Right hindlimb (tissue), 1 donor: Measurements from ENCODE around the gene GPR152.
"Not testable (repeated sequence)": the region's sequence is repeated elsewhere in the genome, so short reads cannot be mapped to it uniquely, and the experiment has no call there.

Source experiments
- DNase-seq: peaks from one replicate; pipeline ENCODE4 v3.0.0-alpha.2; 2018

Gene GPR152

DNA sequence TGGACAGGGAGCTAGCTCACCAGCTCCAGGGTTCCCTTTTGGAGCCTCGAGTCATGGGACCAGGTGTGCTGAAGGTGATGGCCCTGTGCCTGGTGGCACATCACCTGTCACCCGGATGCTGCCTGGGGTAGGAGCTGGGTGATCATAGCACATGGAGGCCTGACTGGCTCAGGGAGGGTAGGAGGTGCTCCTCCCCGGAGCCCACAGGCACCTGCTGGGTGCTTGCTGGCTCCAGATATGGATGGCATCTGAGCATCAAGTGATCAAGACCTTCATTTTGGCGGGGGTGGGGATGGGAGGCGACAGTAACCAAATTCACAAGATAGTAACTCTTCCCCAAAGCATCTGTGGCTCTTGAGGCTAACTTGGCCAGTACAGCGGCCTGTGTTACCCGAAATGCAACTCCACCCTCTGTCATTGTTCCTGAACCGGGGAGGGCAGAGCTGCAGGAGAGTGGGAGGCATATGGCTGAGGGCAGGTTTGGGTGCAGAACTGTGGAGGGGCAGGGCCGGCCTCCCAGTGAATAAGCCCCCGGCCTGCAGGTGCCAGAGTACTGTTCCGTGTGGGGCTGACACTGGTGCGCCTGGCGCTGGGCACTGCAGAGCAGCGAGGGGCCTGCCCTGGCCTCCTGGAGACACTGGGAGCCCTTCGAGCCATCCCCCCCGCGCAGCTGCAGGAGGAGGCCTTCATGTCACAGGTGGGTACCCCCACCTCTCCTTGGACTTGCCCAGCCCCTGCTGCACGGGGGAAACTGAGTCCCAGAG lies 43.9 kb downstream of the GPR152 start:
- no peak for DNase-seq

DNA sequence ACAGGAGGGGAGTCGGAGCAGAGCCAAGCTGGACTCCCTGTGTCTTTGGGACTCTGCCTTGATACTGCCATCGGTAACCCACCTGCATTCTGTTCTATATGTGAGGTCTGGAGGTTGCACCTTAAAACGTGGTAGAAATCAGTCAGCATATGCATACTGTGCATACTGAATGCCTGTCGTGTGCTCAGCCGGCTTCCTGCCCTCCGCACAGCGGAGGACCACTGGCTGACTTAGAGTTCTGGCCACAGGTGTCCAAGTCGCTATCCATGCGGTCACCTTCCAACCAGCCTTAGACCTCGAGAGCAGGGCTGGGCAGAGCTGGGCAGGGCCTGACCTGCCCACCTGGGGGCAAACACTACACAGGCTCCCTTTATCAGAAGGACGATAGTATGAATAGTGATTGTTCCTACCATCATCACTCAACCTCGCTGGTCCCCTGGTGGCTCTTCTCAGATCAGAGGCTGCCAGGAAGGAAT lies 44.8 kb downstream of the GPR152 start:
- DNase-seq = no peak

DNA sequence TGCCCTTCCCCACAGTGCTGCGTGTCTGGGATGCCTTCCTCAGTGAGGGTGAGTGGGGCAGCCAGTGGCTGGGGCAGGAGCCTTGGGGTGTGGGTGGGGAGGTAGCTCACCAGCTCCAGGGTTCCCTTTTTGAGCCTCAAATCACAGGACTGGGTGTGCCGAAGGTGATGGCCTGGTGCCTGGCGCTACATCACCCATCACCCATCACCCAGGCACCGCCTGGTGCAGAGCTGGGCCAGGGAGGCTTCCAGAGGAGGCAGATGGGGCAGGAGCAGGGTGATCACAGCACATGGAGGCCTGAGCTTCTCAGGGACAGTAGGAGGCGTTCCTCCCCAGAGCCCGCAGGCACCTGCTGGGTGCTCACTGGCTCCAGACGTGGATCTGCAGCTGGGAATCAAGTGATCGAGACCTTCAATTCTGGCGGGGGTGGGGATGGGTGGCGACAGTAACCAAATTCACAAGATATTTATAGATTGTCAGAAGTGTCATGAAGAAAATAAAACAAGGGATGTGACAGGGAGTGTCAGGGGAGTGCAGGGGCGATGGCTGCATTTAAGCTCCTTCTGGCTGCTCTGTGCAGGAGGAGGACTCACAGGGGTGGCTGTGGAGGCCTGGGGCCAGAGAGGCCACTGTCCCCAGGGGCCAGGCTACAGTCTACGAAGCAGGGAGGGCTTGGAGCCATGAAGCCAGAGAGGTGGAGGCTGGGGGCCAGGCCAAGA lies 45.4 kb downstream of the GPR152 start:
- no peak for DNase-seq

DNA sequence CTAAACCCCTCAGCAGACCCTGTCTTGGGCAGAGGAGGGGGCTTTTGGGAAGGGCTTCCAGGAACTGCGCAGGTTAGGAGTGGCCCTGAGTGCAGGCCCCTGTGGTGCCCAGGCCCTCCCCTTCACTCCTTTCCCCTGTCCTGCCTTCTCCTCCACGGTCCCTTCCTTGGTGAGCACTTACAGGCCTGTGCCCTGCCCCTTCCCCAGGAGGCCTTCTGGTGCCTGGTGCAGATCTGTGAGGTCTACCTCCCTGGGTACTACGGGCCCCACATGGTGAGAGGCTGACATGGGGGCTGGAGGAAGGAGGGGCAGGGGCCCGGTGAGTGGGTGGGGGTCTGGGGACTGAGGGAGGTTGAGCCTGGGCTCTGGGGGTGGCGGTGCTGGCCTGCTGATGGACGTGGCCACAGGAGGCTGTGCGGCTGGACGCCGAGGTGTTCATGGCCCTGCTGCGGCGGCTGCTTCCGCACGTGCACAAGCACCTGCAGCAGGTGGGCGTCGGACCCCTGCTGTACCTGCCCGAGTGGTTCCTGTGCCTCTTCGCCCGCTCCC lies 46.0 kb downstream of the GPR152 start:
- no peak for DNase-seq

DNA sequence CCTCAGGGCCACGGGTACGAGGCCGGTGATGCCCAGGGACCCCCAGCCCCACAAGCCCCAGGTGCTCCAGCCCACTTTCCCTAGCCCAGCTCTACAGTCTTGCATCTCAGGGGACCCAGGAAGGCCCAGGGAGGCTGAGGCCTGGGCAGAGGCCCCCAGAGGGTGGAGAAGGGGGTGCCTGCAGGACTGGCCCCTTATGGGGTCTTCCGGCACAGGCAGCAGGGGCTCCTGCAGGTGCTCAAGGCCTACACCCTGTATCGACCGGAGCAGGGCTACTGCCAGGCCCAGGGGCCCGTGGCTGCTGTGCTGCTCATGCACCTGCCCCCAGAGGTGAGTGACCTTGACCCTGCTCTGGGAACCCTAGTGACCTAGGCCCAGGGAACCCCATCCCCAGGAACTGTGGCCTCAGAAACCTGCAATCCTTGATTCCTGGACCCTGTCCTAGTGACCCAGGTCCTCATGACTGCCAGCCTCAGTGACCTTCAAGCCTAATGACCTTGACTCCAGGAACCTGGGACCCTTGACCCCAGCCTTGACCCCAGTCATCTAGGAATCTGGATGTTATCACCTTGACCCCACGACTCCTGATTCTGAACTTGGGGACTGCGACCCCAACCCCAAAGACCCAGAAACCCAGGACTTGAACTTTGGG lies 46.7 kb downstream of the GPR152 start:
- DNase-seq = no peak

DNA sequence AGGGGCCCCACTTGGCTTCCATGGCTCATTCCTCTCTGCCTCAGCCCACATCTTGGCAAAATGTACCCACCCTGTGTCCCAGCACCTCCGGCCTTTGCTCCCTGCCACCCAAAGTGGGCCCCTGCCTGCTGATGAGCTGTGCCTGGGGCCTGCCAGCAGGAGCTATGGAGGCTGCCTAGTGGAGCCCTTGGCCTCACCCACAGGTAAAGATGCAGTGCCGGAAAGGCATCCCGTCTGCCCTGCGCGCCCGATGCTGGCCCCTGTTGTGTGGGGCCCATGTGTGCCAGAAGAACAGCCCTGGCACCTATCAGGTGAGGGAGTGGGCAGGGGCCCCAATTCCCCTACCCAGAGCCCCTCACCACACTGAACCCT lies 47.3 kb downstream of the GPR152 start:
- no peak for DNase-seq

DNA sequence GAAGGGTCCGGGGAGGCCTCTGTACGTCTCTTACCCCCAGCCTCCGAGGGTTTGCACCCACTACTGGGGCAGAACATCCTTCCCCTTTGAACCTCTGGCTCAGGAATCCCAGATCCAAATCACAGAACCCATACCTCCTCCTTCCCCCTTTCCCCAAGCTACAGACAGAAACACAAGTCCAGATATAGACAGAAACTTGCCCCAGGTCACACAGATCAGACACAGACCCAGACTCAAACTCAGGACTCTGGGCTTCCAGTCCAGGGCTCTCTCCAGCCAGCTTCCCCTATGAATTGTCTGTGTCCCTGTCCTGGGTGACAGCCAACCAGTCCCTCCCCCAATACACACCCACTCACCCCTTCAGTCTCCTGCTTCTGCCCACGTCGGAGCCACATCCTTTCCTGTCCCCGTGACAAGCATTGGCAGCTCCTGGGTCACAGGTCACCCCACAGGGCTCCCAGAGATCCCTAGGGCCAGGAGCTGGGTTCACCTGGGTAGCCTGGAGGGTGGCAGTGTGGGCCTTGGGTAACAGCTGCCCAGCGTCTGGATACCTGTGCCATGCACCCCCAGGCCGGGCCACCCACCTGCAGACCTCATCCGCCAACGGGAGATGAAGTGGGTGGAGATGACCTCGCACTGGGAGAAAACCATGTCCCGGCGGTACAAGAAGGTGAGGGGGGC lies 47.9 kb downstream of the GPR152 start:
- DNase-seq = no peak

DNA sequence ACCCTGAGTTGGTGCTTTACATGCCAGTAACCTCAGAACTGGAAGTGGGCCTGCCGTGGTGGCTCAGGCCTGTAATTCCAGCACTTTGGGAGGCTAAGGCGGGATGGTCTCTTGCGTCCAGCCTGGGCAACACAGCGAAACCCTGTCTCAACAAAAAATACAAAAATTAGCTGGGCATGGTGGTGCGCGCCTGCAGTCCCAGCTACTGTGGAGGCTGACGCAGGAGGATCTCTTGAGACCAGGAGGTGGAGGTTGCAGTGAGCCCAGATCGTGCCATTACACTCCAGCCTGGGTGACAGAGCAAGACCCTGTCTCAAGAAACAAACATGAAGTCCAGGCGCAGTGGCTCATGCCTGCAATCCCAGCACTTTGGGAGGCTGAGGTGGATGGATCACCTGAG lies 49.4 kb downstream of the GPR152 start:
- not testable (repeated sequence) for DNase-seq

DNA sequence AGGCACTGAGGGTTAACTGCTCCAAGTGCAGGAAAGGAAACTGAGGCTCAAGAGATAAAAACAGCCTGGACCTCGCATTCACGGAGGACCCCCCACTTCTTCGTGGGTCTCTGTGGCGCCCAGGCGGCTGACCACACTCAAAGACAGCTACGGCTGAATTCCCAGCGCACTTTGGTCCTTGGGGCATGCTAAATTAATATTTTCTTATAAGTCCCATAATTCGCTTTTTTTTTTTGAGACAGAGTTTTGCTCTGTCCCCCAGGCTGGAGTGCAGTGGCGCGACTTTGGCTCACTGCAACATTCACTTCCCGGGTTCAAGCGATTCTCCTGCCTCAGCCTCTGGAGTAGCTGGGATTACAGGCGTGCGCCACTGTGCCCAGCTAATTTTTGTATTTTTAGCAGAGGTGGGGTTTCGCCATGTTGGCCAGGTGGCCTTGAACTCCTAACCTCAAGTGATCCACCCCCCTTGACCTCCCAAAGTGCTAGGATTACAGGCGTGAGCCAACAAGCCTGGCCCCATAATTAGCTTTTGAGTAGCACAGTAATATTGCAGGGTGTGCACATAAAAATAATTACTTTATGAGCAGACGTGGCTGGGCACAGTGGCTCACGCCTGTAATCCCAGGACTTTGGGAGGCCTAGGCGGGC lies 50.2 kb downstream of the GPR152 start:
- not testable (repeated sequence) for DNase-seq

DNA sequence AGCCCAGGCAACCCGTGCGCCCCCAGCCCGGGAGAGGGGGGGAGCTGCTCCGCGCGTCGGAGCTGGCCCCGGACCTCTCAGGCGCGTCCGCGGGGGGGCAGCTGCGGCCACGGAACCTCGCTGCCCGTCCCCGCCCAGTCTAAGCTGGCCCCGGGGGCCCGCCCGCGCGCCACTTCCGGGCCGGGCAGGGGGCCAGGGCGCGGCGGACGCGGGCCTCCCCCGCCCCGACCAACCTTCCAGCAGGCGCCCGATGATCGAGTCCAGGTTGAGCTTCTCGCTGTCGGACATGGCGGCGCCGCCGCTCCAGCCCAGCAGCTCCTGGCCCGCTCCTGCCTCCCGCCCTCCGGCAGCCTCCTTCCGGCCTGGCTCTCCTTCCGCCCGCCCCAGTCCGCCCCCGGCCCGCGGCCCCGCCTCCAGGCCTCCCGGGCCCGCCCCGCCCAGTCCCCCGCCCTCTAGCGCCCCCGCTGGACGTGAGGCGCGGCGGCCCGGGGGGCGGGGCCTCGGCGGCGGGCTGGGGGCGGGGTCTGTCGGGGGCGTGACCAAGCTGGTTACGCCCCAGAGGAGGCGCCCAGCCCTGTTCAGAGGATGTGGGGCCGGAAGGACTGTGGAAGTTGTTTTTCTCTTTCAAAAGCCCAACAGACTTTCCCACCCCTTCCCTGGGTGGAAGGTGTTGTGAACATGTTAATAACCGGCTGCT lies 50.9 kb downstream of the GPR152 start, which contains the start of gene PPP1CA:
TSS of gene PPP1CA (minus strand) at position 364 of the 697 bp plus-strand sequence. CDS start at position 288, 76 bp downstream.
- peak; percentile 96 for DNase-seq
